HepG2 (cell line): ENCODE measurements around the gene SMOC1. TPM values are rescaled to one million over a fixed set of nuclear protein-coding genes. Genes with fewer than 3 reads are reported as not detected.

ENCODE experiments used
- ISL2 ChIP-seq: sonication (generic); formaldehyde crosslinking; IDR thresholded peaks from 2 replicates; pipeline ENCODE4 v1.5.0; 2020; ENCODE audit warnings: missing genetic modification reagents
- JUND ChIP-seq: sonication (generic); formaldehyde crosslinking; IDR thresholded peaks from 2 replicates; pipeline ENCODE4 v1.8.0; 2022; ENCODE audit warnings: mild to moderate bottlenecking, missing genetic modification reagents
- KDM3A ChIP-seq: IDR thresholded peaks from 2 replicates; pipeline ENCODE4 v1.6.1; 2018; ENCODE audit warnings: low read depth, missing compliant biosample characterization
- MBNL3 ChIP-seq: fragments of 250-450 bp; sonication (Bioruptor Pico); conservative IDR thresholded peaks from 2 replicates; pipeline ENCODE4 v1.8.0; 2022; ENCODE audit warnings: mild to moderate bottlenecking, inconsistent platforms
- NRL ChIP-seq: sonication (generic); formaldehyde crosslinking; IDR thresholded peaks from 2 replicates; pipeline ENCODE4 v1.5.0; 2020; ENCODE audit warnings: missing genetic modification reagents, mild to moderate bottlenecking, moderate library complexity, borderline replicate concordance
- SMAD3 ChIP-seq: sonication (generic); formaldehyde crosslinking; IDR thresholded peaks from 2 replicates; pipeline ENCODE4 v1.4.0; 2020; ENCODE audit warnings: missing genetic modification reagents
- ZMAT3 ChIP-seq: sonication (generic); formaldehyde crosslinking; conservative IDR thresholded peaks from 2 replicates; pipeline ENCODE4 v1.7.0; 2021; ENCODE audit warnings: missing genetic modification reagents
- polyA plus RNA-seq, 8 experiments: library from polyadenylated mRNA; depleted of rRNA in 3 of 8; stranded (reverse) in 7 of 8; unstranded in 1 of 8; fragments of >200 nt; fragmentation: Illumina TruSeq in 4 of 8; extraction: Trizol in 4 of 8; gene quantifications; 2 replicates each; pipeline versions ENCODE4 v1.2.1 to v1.2.3, GENCODE V29; 2011 to 2016; ENCODE audit warnings: low read depth in 4 of 8, missing spikeins in 1 of 8, mixed read lengths in 1 of 8; ENCODE audit not compliant: insufficient read depth in 1 of 8
- total RNA-seq, 5 experiments: library from RNA; depleted of rRNA; stranded (reverse); fragments of >200 nt; fragmentation: Illumina TruSeq; extraction: Trizol; gene quantifications; 2 replicates each; pipeline ENCODE4 v1.2.3, GENCODE V29; 2016; ENCODE audit warnings: low read depth in 1 of 5
- TF ChIP-seq, protein P1 (sequence below): sonication (generic); formaldehyde crosslinking; IDR thresholded peaks from 2 replicates; pipeline ENCODE4 v1.5.1; 2020; ENCODE audit warnings: mild to moderate bottlenecking, missing genetic modification reagents, borderline replicate concordance

SMOC1 gene
- total and polyA plus RNA-seq, 2 of the 13 experiments (the other 11 are each of a cell fraction or from before 2014, with no cell fraction given): 17.8 to 35.6 TPM

GRCh38 chr14:69941768-69942742, 62.8 kb downstream of the SMOC1 start (continued):
- TF ChIP-seq, protein P1, sequence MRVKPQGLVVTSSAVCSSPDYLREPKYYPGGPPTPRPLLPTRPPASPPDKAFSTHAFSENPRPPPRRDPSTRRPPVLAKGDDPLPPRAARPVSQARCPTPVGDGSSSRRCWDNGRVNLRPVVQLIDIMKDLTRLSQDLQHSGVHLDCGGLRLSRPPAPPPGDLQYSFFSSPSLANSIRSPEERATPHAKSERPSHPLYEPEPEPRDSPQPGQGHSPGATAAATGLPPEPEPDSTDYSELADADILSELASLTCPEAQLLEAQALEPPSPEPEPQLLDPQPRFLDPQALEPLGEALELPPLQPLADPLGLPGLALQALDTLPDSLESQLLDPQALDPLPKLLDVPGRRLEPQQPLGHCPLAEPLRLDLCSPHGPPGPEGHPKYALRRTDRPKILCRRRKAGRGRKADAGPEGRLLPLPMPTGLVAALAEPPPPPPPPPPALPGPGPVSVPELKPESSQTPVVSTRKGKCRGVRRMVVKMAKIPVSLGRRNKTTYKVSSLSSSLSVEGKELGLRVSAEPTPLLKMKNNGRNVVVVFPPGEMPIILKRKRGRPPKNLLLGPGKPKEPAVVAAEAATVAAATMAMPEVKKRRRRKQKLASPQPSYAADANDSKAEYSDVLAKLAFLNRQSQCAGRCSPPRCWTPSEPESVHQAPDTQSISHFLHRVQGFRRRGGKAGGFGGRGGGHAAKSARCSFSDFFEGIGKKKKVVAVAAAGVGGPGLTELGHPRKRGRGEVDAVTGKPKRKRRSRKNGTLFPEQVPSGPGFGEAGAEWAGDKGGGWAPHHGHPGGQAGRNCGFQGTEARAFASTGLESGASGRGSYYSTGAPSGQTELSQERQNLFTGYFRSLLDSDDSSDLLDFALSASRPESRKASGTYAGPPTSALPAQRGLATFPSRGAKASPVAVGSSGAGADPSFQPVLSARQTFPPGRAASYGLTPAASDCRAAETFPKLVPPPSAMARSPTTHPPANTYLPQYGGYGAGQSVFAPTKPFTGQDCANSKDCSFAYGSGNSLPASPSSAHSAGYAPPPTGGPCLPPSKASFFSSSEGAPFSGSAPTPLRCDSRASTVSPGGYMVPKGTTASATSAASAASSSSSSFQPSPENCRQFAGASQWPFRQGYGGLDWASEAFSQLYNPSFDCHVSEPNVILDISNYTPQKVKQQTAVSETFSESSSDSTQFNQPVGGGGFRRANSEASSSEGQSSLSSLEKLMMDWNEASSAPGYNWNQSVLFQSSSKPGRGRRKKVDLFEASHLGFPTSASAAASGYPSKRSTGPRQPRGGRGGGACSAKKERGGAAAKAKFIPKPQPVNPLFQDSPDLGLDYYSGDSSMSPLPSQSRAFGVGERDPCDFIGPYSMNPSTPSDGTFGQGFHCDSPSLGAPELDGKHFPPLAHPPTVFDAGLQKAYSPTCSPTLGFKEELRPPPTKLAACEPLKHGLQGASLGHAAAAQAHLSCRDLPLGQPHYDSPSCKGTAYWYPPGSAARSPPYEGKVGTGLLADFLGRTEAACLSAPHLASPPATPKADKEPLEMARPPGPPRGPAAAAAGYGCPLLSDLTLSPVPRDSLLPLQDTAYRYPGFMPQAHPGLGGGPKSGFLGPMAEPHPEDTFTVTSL (CRISPR knock-in tag): peak; percentile 12; the same call in 1 of the 2 replicates
- TF ChIP-seq SMAD3 (CRISPR knock-in tag) (peak; percentile 47; the same call in 1 of the 2 replicates), KDM3A (CRISPR knock-in tag) (0 out of 2 replicates have a peak, but pooled peaks have one; percentile 12), ISL2 (CRISPR knock-in tag) (peak; percentile 35; the same call in 1 of the 2 replicates), NRL (no peak), JUND (CRISPR knock-in tag) (no peak), MBNL3 (CRISPR knock-in tag) (no peak), ZMAT3 (CRISPR knock-in tag) (no peak)
- TF ChIP-seq, all 625 proteins: peak for 42
